ENCODE measurements around the gene TRPM5. TPM values are rescaled to one million over a fixed set of nuclear protein-coding genes. Genes with fewer than 3 reads are reported as not detected.

The TRPM5 gene
- total and polyA plus RNA-seq, 2 experiments from 2014 or later: not detected

GRCh38 chr11:2459796-2460531 is 15.7 kb upstream of the TRPM5 start:
- H3K27me3 ChIP-seq (ENCODE audit: insufficient read depth): peaks cover 20% of the 10 kb centered on the region; the same call in 1 of the 2 replicates
- H3K9me3 Mint-ChIP-seq: no peaks in the 10 kb centered on the region
- no peak overlapping the region for H3K4me2 ChIP-seq
- peaks cover 33% of the 10 kb centered on the region for H3K27me3 Mint-ChIP-seq (ENCODE audit: insufficient read depth, low read depth, poor library complexity)
- DNase-seq (ENCODE audit: low spot score) (peak; percentile 24), ATAC-seq (0 out of 3 replicates have a peak, but pooled peaks have one; percentile 26)
- H3K4me1 Mint-ChIP-seq: no peaks in the 10 kb centered on the region
- no peaks in the 10 kb centered on the region for H3F3A ChIP-seq (replicated peaks; ENCODE audit: low read depth)
- H3K4me3 ChIP-seq: no peak overlapping the region
- H3K36me3 Mint-ChIP-seq (ENCODE audit: low read depth): no peaks in the 10 kb centered on the region
- TF ChIP-seq STAT1 (IDR thresholded peaks at IDR 0.05; ENCODE audit: unreplicated experiment): no peak
- TF ChIP-seq, protein P1, sequence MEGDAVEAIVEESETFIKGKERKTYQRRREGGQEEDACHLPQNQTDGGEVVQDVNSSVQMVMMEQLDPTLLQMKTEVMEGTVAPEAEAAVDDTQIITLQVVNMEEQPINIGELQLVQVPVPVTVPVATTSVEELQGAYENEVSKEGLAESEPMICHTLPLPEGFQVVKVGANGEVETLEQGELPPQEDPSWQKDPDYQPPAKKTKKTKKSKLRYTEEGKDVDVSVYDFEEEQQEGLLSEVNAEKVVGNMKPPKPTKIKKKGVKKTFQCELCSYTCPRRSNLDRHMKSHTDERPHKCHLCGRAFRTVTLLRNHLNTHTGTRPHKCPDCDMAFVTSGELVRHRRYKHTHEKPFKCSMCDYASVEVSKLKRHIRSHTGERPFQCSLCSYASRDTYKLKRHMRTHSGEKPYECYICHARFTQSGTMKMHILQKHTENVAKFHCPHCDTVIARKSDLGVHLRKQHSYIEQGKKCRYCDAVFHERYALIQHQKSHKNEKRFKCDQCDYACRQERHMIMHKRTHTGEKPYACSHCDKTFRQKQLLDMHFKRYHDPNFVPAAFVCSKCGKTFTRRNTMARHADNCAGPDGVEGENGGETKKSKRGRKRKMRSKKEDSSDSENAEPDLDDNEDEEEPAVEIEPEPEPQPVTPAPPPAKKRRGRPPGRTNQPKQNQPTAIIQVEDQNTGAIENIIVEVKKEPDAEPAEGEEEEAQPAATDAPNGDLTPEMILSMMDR (conservative IDR thresholded peaks at IDR 0.05; ENCODE audit: low read depth in 2 of 2): no peak
- TF ChIP-seq EZH2phosphoT487 (IDR thresholded peaks at IDR 0.05; ENCODE audit: unreplicated experiment): no peak
- TF ChIP-seq CREB1 (CRISPR knock-in tag; IDR thresholded peaks at IDR 0.05; ENCODE audit: low read depth): no peak
- no peak for TF ChIP-seq ZNF114 (CRISPR knock-in tag; IDR thresholded peaks at IDR 0.05)
- no peak for TF ChIP-seq REST (IDR thresholded peaks at IDR 0.05; ENCODE audit: unreplicated experiment)
- TF ChIP-seq EZH2 (IDR thresholded peaks at IDR 0.05; ENCODE audit: low read depth, unreplicated experiment): no peak
- TF ChIP-seq ZNF331 (CRISPR knock-in tag; IDR thresholded peaks at IDR 0.05; ENCODE audit: low read depth): no peak
- no peak for TF ChIP-seq ZNF462 (CRISPR knock-in tag; IDR thresholded peaks at IDR 0.05)
- no peak for TF ChIP-seq JUNB (IDR thresholded peaks at IDR 0.05; ENCODE audit: unreplicated experiment)
- no peak for TF ChIP-seq POLR2AphosphoS5 (IDR thresholded peaks at IDR 0.05; ENCODE audit: low read depth)
- TF ChIP-seq NANOG (IDR thresholded peaks at IDR 0.05; ENCODE audit: borderline replicate concordance): no peak
- TF ChIP-seq, protein P2, sequence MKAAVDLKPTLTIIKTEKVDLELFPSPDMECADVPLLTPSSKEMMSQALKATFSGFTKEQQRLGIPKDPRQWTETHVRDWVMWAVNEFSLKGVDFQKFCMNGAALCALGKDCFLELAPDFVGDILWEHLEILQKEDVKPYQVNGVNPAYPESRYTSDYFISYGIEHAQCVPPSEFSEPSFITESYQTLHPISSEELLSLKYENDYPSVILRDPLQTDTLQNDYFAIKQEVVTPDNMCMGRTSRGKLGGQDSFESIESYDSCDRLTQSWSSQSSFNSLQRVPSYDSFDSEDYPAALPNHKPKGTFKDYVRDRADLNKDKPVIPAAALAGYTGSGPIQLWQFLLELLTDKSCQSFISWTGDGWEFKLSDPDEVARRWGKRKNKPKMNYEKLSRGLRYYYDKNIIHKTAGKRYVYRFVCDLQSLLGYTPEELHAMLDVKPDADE (IDR thresholded peaks at IDR 0.05): no peak
- H3K4me1 ChIP-seq (ENCODE audit: insufficient read depth): no peaks in the 10 kb centered on the region
- H3K9me2 ChIP-seq (ENCODE audit: insufficient read depth): no peaks in the 10 kb centered on the region
- no peak overlapping the region for H2AFZ ChIP-seq
- no peaks in the 10 kb centered on the region for H3K79me2 ChIP-seq (replicated peaks; ENCODE audit: insufficient read depth)
- H4K20me1 ChIP-seq (replicated peaks; ENCODE audit: insufficient read depth): no peaks in the 10 kb centered on the region
- H3K27ac Mint-ChIP-seq: no peak overlapping the region
- no peak overlapping the region for H3K4me3 Mint-ChIP-seq
- no peak overlapping the region for H3K27ac ChIP-seq (ENCODE audit: low read depth)
- H3K36me3 ChIP-seq (ENCODE audit: insufficient read depth): no peaks in the 10 kb centered on the region

All from GM23338 (cell line).